MM.1S (cell line): ENCODE results near the gene INTS7.

Experiments used
- CTCF ChIP-seq: fragments of 300-600 bp; sonication (generic); IDR thresholded peaks from 2 replicates; pipeline ENCODE4 v1.5.1; 2016; ENCODE audit warnings: antibody characterized with exemption, low read length, mixed read lengths
- EZH2 ChIP-seq: fragments of 300-600 bp; sonication (generic); optimal IDR thresholded peaks from 2 replicates; pipeline ENCODE3; 2017; ENCODE audit warnings: low read depth, mild to moderate bottlenecking, antibody characterized with exemption, low read length, mixed read lengths
- EZH2phosphoT487 ChIP-seq: fragments of 300-600 bp; sonication (generic); IDR thresholded peaks from 2 replicates; pipeline ENCODE4 v1.6.1; 2018; ENCODE audit warnings: antibody characterized with exemption, low read length

- TF ChIP-seq CTCF = no peak
- TF ChIP-seq EZH2 = no peak
- no peak for TF ChIP-seq EZH2phosphoT487
Measured at GRCh38 chr1:212045981-212046380, 10.6 kb upstream of the INTS7 start.
